Measurements from ENCODE around the gene MAPK8IP2. TPM values are rescaled to one million over a fixed set of nuclear protein-coding genes. Genes with fewer than 3 reads are reported as not detected.

MAPK8IP2 gene
- total and polyA plus RNA-seq, 2 donors from 2014 or later, result 1.0 to 1.1 TPM

DNA sequence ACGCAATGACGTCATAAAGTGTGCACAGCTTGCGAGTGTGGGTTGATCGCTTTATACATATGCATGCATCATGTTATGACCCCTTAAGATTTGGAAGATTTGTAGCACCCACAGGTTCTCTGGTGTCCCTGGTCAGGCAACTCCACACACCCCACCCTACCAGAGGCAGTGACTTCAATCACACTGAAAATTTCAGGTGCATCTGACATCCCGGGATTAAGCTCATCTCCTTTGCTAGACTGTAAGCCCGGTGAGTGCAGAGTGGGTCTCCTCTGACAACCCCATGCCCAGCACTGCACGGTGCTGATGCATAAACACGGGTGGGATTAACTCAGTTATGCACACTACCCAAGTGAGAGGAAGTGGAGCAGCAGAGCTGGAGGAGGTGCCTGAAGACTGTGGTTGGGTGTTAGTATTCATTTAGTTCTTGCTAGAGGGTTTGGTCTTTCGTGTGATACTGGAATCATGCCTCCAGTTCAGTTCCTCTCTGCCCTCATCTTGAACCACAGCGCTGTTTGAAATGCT lies 20.8 kb downstream of the MAPK8IP2 start:
- Histone ChIP-seq H3K4me3 (ENCODE audit: low read length in 3 of 3) (peak overlapping the region in 2 of 3 donors; percentile 30 to 34), H3K9me3 (ENCODE audit: control insufficient read depth in 2 of 3, insufficient read depth in 1 of 3, low read length in 3 of 3) (no peaks in the 10 kb centered on the region), H3K36me3 (ENCODE audit: control insufficient read depth in 2 of 3, insufficient read depth in 3 of 3, low read length in 3 of 3) (no peaks in the 10 kb centered on the region), H3K27me3 (ENCODE audit: control insufficient read depth, insufficient read depth, low read length) (no peaks in the 10 kb centered on the region), H3K4me1 (ENCODE audit: control insufficient read depth in 2 of 3, insufficient read depth in 2 of 3, low read depth in 1 of 3, low read length in 3 of 3) (peaks cover 2 to 23% (median 21%) of the 10 kb centered on the region in 3 donors), H3K27ac (ENCODE audit: low read depth in 2 of 2, low read length in 2 of 2) (no peak overlapping the region), H3K9ac (ENCODE audit: low read length in 3 of 3) (peak overlapping the region in 1 of 3 donors; percentile 42)
- intact Hi-C loops (cut with DNase I), result no loop called here
- FAIRE-seq (no peak), DNase-seq (no peak)
- TF ChIP-seq, protein P1, sequence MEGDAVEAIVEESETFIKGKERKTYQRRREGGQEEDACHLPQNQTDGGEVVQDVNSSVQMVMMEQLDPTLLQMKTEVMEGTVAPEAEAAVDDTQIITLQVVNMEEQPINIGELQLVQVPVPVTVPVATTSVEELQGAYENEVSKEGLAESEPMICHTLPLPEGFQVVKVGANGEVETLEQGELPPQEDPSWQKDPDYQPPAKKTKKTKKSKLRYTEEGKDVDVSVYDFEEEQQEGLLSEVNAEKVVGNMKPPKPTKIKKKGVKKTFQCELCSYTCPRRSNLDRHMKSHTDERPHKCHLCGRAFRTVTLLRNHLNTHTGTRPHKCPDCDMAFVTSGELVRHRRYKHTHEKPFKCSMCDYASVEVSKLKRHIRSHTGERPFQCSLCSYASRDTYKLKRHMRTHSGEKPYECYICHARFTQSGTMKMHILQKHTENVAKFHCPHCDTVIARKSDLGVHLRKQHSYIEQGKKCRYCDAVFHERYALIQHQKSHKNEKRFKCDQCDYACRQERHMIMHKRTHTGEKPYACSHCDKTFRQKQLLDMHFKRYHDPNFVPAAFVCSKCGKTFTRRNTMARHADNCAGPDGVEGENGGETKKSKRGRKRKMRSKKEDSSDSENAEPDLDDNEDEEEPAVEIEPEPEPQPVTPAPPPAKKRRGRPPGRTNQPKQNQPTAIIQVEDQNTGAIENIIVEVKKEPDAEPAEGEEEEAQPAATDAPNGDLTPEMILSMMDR (IDR thresholded peaks at IDR 0.05; ENCODE audit: borderline replicate concordance, extremely low read depth, insufficient read depth), result no peak

GRCh38 chr22:50621948-50622722 lies 21.5 kb downstream of the MAPK8IP2 start:
- Histone ChIP-seq H3K4me3 (ENCODE audit: low read length in 3 of 3) (peak overlapping the region; percentile 12 to 33 (median 33)), H3K27ac (ENCODE audit: low read depth in 2 of 2, low read length in 2 of 2) (peak overlapping the region; percentile 45 to 47), H3K36me3 (ENCODE audit: control insufficient read depth in 2 of 3, insufficient read depth in 3 of 3, low read length in 3 of 3) (no peaks in the 10 kb centered on the region), H3K9me3 (ENCODE audit: control insufficient read depth in 2 of 3, insufficient read depth in 1 of 3, low read length in 3 of 3) (no peaks in the 10 kb centered on the region), H3K9ac (ENCODE audit: low read length in 3 of 3) (peak overlapping the region in 1 of 3 donors; percentile 16), H3K27me3 (ENCODE audit: control insufficient read depth, insufficient read depth, low read length) (no peaks in the 10 kb centered on the region), H3K4me1 (ENCODE audit: control insufficient read depth in 2 of 3, insufficient read depth in 2 of 3, low read depth in 1 of 3, low read length in 3 of 3) (peaks cover 2 to 23% (median 21%) of the 10 kb centered on the region in 3 donors)
- FAIRE-seq, result no peak
- peak in 2 of 5 donors; percentile 33 to 62 for DNase-seq
- TF ChIP-seq, protein P1 (IDR thresholded peaks at IDR 0.05; ENCODE audit: borderline replicate concordance, extremely low read depth, insufficient read depth), result no peak
- intact Hi-C loops (cut with DNase I), result no loop called here

- Histone ChIP-seq H3K4me1 (ENCODE audit: control insufficient read depth in 2 of 3, insufficient read depth in 2 of 3, low read depth in 1 of 3, low read length in 3 of 3) (peaks cover 2 to 26% (median 21%) of the 10 kb centered on the region in 3 donors), H3K9ac (ENCODE audit: low read length in 3 of 3) (no peak overlapping the region), H3K4me3 (ENCODE audit: low read length in 3 of 3) (peak overlapping the region in 1 of 3 donors; percentile 33), H3K27me3 (ENCODE audit: control insufficient read depth, insufficient read depth, low read length) (no peaks in the 10 kb centered on the region), H3K36me3 (ENCODE audit: control insufficient read depth in 2 of 3, insufficient read depth in 3 of 3, low read length in 3 of 3) (no peaks in the 10 kb centered on the region), H3K9me3 (ENCODE audit: control insufficient read depth in 2 of 3, insufficient read depth in 1 of 3, low read length in 3 of 3) (no peaks in the 10 kb centered on the region), H3K27ac (ENCODE audit: low read depth in 2 of 2, low read length in 2 of 2) (peak overlapping the region; percentile 45 to 47)
- TF ChIP-seq, protein P1 (IDR thresholded peaks at IDR 0.05; ENCODE audit: borderline replicate concordance, extremely low read depth, insufficient read depth), result no peak
- intact Hi-C loops (cut with DNase I), result no loop called here
- no peak for FAIRE-seq
- peak in 2 of 5 donors; percentile 11 to 87 for DNase-seq
Measured at GRCh38 chr22:50622723-50623327, 22.2 kb downstream of the MAPK8IP2 start.

Measured in kidney (tissue), 14 donors.